RPMI8226 (cell line): Measurements from ENCODE around the gene PTPRD.
A peak's percentile ranks its signal among the peaks of the same experiment; 100 is the strongest.

Experiments
- DNase-seq: peaks from one replicate; pipeline ENCODE4 v3.0.0-alpha.2; 2015

PTPRD gene

DNA sequence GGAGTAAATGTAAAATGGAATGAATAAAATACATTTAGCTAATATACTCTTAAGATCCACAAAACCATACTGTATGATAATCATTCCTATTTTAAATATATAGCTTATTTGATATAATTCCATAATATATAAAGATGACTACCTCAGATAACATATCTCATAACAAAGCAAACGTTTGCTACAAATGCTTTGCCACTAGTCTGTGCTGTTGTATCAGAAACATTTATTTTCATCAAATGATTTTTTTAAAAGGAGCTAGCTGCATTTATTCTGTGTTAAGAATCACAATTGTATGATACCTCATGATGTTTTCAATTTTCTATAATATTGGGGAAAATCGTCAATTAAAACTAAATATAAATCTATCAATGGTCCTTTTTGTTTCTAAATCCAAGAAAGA, 567.2 kb downstream of the PTPRD start:
- no peak for DNase-seq

- no peak for DNase-seq
These were observed 571.0 kb downstream of the PTPRD start for GRCh38 chr9:10041726-10042229.

GRCh38 chr9:10036095-10036494, 576.7 kb downstream of the PTPRD start:
- DNase-seq = no peak

DNA sequence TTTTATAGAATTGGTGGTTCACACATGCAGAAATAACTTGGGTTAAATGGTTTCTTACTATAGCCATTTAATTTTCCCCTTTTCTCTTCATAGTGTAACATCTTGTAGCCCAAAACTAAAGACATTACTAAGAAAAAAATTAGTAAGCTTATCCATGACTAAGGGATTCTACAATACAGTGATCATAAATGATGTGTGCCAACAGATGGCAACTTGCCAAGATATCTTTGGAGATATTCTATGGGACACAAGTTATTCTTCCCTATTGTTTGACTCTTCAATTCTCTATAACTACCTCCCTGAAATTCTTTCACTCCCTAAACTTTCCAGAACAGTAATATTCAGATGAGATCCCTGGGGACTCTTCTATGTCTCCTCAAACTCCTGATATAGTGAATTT, 580.6 kb downstream of the PTPRD start:
- DNase-seq = no peak

- DNase-seq = no peak
These were observed 586.3 kb downstream of the PTPRD start for GRCh38 chr9:10026443-10026984.

GRCh38 chr9:10015755-10016154, 597.0 kb downstream of the PTPRD start:
- no peak for DNase-seq

GRCh38 chr9:10014889-10015288, 597.9 kb downstream of the PTPRD start:
- no peak for DNase-seq

GRCh38 chr9:10009401-10009800, 603.4 kb downstream of the PTPRD start:
- DNase-seq = no peak

GRCh38 chr9:10008101-10008799, 604.6 kb downstream of the PTPRD start:
- no peak for DNase-seq

DNA sequence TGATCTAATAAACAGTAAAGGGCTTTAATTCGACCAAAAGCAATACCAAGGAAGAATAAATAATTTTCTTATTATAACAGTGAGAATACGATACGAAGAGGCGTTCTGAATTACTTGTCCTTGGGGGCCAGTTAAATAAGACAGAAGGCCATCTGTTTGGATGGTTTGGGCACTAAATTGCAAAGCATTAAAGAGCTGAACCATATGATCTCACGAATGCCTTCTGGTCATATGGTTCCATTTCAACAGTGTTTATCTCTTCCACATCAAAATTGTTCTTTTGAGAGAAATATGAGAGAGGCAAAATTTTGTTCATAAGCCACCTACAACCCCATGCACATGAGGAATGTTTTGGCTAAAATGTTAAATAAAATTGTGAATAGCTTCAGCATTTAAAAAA, 605.4 kb downstream of the PTPRD start:
- no peak for DNase-seq

DNA sequence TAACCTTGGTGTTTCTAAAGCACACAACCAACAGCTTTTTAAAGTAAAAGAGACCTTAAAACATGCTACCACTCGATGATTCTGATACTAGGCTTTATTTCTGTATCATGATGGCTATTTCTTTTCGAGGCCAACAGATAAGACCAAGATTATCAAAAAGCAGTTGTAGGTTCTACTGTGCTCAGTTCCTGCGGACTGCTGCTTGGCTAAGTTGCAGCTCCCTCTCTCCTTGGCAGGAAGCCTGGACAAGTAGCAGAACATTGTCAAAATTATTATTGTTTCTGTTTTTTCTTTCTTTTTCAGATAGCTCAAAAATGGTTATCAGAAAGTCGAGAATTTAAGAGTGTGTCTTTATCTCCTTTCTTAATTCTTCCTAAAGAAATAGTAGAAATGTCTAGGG, 607.6 kb downstream of the PTPRD start:
- DNase-seq = no peak

DNA sequence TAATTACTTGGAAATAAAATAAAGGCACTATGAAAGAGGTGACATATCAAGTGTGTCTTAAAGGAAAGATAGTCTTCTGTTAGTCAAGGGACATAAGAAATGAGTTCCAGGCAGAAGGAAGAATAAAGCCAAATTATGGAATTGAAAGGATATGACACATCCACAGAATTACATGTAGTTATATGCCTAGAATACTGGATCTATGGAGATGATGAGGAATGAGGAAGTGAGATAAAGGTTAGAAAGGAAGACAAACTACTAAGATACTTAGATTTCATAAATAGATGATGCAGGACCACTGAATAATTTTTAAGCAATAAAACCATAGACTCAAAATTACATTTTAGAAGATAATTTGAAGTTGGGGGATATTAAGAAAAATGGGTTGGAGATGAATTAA, 609.8 kb downstream of the PTPRD start:
- no peak for DNase-seq

GRCh38 chr9:10000669-10001068, 612.1 kb downstream of the PTPRD start:
- DNase-seq = no peak

GRCh38 chr9:9998491-9999287, 614.1 kb downstream of the PTPRD start:
- DNase-seq = peak; percentile 66

- no peak for DNase-seq
These were observed 615.2 kb downstream of the PTPRD start for GRCh38 chr9:9997585-9997984.

DNA sequence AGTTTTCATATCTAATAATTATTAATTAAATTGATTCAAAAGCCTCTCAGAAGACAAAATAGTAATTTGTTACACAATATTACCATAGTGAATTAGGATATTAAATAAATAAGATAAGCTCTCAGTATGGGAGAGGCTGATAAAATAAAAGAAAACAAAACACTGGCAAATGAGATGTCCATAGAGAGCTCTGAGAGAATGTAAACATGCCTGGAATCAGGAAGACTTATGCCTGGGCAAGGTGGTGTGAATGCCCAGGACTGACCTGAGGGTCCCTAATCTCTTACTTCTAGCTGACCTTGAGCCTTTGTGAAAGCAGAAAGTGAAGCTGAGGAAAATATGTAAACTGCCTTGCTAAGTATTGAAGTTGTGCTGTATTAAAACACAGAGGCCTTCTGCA, 616.5 kb downstream of the PTPRD start:
- no peak for DNase-seq

GRCh38 chr9:9992936-9993335, 619.9 kb downstream of the PTPRD start:
- DNase-seq = no peak

DNA sequence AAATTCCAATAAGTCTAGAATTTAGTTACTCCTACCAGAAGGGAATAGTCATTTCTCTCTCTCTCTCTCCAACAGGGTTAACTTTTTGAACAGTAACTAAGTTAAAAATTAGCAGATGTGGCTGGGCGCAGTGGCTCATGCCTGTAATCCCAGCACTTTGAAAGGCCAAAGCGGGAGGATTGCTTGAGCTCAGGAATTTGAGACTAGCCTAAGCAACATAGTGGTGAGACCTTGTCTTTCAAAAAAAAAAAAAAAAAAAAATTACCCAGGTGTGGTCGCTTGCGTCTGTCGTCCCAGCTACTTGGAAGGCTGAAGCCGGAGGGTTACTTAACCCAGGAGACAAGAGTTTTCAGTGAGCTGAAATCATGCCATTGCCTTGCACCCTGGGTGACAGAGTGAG, 639.7 kb downstream of the PTPRD start:
- DNase-seq = no peak

DNA sequence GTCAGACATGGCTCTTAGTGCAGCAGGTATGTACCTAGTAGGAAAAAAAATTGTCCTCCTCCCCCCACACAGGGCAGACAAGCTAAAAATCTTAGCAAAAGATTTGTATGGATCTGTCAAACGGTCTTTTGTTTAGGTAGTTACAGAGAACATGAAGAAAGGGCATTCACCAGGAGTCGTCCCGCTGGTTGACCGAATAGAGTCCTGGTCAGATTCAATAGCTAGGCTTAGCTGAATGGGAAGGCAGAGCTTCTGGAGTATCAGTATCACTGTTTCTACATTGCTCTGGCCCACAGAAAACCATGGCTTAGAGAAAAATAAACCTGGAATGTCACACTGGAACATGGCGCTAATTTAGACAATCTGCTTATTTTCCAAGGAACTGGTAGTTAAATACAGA, 642.3 kb downstream of the PTPRD start:
- DNase-seq = no peak

GRCh38 chr9:9963841-9964240, 649.0 kb downstream of the PTPRD start:
- DNase-seq = no peak

DNA sequence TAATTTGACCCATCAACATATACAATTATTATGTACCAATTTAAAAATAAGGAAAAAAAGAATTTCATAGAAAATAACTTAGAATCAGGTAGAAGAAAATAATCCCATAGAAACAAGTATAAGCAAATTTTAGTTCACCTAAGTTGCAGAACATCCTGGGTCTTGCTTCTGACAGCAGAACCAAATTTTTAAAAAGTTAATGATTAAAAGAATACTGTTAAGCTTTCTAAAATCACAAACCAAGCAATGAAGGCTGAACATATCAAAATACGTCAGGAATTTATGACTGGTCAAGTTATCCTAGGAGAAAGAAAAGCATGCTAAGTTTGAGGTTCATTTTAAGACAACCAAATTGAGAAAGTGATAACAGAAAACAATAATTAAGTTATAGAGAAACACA, 650.9 kb downstream of the PTPRD start:
- DNase-seq = no peak

- no peak for DNase-seq
These were observed 651.3 kb downstream of the PTPRD start for GRCh38 chr9:9961487-9961886.

DNA sequence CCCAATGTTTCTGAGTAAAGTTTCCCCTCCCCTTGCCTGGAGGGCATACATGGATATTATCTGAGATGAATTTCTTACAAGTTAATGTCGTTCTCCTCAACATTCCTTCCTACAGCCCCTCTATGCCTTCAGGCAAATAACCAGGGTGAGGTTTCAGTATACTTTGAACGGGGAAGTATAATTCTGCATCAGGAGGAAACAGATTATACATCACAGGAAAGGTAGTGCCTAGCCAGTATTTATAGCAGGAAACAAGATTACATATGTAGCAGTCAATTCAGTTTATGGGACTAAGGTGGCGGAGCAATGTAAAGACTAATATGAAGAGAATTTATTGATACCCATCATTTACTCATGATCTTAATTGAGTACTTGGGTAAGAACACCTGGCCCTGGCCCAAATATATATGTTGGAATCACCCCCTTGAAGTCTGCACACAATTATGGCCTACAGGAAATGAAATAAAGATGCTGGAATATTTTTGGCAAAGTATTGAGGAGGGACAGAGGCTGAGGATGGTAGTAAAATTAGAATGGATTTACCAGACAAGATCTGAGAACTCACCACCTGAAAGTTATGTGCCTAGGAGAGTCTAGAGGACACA, 661.1 kb downstream of the PTPRD start:
- no peak for DNase-seq

DNA sequence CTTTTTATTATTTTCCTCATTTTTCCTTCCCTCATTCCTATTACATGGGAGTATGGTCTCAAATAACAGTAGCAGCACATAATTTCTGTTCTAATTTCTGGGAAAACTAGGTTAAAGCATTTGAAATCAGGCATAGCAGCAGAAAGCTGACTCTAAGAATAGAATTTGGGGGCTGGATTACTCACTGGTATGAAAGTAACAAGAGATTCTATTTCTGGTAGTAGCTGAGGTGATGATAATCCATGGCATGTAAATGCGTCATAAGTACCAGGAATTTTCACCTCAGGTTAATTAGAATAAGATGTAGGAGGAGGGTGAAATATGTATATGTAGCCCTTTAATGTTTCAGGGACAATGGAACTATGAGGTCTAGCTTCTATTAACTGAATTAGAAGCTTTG, 662.0 kb downstream of the PTPRD start:
- no peak for DNase-seq
